Activated CD4-positive, alpha-beta T cell treated with anti-CD3 and anti-CD28 coated beads, Interleukin-2, amount 50 U/mL, for 4 hours (primary cell): ENCODE data around the gene SLC12A4.
"Not testable (repeated sequence)": the region's sequence is repeated elsewhere in the genome, so short reads cannot be mapped to it uniquely, and the experiment has no call there.

Experiments used
- DNase-seq, 2 experiments: peaks; one replicate each; pipeline ENCODE4 v3.0.0-alpha.2; 2020

SLC12A4 gene

DNA sequence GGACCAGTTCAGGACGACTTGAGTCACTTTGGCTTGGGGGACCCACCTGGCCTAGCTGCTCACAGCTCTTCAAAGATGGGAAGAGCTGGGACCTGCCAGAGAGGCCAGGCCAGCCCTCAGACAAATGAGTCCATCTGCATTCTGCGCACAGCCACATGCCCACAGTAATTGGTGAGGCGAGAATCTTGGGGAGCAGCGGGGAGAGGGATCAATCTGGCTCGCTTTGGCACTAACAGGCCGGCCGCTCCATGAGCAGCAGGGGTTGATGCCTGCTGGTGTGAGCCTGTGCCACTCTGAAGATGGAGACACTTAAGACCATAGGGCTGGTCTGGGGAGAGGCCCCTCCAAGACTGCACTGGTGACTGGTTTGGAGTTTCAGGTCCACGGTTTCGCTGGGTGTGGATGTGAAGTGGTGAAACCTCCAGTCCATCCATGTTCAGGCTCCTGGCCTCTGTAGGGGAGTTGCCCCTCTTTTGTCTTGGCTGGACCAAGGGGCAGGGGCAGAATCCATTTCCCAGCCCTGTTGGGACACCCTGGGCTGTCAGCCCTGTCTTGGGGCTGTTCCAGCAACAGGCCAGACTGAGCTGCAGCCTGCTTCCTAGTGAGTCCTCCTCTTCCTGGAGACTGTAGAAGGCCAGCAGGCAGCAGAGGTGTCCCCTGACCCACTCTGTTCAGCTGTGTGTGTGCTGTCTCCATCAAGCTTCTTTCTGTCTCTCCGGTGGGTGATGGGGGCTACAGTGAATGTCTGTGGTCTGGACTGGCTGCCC lies 44.1 kb downstream of the SLC12A4 start:
- DNase-seq = no peak

- no peak for DNase-seq
Observed at GRCh38 chr16:67923414-67924116, 44.9 kb downstream of the SLC12A4 start.

GRCh38 chr16:67922740-67923139 lies 45.7 kb downstream of the SLC12A4 start:
- DNase-seq = no peak

DNA sequence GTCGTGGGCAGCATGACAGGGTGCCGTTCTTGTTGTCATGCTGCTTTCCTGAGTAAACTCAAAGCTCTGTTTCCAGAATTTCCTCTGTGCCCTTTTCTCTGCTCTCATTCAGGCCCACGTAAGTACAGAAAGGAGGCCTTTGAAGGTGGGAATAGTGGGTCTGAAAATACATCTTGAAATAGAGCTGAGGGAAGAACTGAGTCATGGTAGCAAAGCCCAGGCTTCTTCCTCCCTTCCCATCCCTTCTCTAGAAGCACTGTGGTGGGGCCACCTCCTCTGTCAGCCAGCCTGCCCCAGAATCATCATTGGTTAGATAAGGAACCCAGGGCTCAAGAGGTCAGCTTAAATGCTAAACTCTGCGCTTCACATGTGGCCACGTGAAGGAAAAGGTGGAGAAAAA lies 46.2 kb downstream of the SLC12A4 start:
- no peak for DNase-seq

DNA sequence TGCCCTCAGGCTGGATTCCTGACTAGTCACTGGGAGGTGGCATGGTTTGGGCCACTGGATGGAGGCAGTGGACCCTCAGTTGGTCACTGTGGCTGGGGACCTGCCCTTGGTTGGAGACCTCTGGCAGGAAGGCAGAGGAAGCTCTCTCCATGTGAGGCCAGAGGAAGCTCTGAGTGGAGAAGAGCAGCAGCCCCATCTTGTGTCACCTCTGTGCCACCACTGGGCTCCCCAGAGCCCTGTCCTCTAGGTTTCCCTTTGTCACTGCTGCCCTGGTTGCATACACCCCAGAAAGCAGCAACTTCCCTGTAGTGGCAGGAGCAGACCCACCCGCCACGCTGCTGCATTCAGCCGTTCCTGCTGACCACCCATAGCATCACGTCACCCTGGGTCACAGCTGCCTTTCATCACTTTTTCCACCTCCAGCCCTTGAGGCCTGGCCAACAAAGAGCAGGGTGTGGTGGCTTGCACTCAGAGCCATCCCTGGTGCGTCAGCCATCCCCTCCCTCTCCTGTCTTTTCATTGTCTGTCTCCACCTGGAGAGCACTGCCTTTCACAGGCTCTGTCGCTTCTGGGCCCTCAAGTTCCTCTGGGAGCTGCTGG lies 48.7 kb downstream of the SLC12A4 start:
- no peak for DNase-seq

GRCh38 chr16:67917852-67918236 lies 50.6 kb downstream of the SLC12A4 start:
- DNase-seq = peak in 1 of 2 experiments; percentile 22

- DNase-seq = no peak
Observed at GRCh38 chr16:67917140-67917851, 51.1 kb downstream of the SLC12A4 start.

- no peak for DNase-seq
Observed at GRCh38 chr16:67915831-67916723, 52.4 kb downstream of the SLC12A4 start.

GRCh38 chr16:67915496-67915769 lies 53.0 kb downstream of the SLC12A4 start:
- not testable (repeated sequence) for DNase-seq

DNA sequence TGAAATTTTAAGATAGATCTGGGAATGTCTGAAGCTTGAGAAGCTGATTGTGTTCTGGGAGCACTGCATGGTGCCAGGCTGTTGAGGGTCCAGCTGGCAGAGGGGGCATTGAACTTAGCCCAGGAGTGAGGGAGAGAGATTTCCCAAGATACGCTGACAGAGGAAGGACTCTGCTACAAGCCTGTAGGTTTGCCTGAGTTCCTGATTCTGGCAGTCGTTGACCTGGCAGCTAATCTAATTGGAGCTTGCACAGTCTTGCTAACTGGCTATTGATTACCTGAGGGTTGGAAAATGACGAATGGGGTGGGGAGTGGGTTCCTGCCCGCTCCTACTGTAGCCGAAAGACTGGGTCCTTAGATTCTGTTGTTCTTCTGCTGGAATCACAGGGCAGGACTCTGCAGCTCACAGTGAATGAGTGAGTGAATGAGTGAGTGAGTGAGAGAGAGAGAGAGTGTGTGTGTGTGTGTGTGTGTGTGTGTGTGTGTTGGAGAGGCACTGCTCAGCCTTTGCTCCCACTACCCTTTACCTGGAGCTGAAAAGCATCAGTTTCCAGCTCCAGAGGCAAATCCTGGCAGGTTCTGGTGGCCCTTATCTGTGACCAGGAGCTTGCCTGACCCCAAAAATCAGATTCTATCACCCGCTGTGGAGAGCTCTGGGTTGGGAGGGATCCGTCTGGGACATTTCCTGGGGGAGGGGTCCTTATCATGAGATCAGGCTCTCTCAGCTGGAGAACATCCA lies 53.5 kb downstream of the SLC12A4 start:
- DNase-seq = no peak

GRCh38 chr16:67910158-67910557 lies 58.3 kb downstream of the SLC12A4 start:
- DNase-seq = no peak

GRCh38 chr16:67909056-67909742 lies 59.2 kb downstream of the SLC12A4 start:
- no peak for DNase-seq

DNA sequence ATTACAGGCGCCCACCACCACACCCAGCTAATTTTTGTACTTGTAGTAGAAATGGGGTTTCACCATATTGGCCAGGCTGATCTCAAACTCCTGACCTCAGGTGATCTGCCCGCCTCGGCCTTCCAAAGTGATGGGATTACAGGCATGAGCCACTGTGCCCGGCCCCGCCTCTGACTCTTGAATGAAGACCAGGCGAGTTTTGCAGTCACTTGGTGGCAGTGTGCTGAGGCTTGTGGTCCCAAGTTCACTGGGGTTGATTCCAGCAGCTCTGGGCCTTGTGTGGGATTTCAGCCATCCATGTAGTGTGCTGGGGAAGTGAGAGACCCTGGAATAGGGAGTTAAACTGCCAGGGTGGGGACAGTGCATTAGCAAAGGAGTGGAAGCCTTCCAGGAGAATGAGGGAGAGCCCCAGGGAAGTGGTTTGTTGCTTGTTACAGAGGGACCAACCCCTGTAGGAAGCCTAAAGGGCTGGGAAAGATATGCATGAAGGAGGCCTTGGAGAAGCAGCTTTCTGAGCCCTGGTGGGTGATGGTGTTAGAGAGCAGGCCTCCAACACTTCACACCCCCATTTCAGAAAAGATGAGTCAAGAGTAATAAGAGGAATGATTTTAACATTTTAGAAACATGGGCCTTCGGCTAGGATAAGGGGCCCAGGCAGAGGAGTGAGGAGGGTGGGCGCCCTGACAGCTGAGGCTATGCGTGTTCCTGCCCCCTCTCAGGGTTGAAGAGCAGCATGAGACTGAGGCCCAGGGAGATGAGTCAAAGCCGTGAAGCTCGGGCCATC lies 60.8 kb downstream of the SLC12A4 start:
- no peak for DNase-seq

GRCh38 chr16:67902831-67903230 lies 65.6 kb downstream of the SLC12A4 start:
- DNase-seq = no peak

DNA sequence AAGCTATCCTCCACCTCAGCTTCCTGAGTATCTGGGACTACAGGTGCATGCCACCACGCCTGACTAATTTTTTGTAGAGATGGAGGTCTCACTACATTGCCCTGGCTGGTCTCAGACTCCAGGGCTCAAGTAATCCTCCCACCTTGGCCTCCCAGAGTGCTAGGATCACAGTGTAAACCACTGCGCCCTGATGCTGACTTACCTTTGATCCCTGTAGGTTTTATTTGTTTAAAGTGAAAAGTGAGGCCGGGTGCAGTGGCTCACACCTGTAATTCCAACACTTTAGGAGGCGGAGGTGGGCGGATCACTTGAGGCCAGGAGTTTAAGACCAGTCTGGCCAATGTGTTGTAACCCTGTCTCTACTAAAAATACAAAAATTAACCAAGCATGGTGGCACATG lies 66.7 kb downstream of the SLC12A4 start:
- no peak for DNase-seq

DNA sequence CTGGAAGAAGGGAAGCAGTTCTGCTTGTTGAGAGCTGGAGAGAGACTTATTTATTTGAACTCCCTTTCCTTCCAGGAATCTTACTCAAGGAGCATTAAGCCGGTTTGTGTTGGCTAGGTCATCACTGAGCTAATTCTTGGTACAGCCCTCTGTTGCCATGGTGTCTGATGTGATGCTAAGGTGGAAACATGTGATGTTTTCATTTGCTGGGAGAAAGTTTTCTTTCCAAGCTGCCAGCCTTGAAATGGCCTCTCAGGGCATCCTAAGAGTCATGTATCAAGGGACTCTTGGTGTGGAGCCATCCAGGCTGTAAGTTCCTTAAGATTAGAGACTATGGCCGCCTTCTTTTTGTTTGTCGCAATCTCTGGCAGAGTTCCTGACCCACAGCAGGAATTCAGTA lies 71.2 kb downstream of the SLC12A4 start:
- no peak for DNase-seq

DNA sequence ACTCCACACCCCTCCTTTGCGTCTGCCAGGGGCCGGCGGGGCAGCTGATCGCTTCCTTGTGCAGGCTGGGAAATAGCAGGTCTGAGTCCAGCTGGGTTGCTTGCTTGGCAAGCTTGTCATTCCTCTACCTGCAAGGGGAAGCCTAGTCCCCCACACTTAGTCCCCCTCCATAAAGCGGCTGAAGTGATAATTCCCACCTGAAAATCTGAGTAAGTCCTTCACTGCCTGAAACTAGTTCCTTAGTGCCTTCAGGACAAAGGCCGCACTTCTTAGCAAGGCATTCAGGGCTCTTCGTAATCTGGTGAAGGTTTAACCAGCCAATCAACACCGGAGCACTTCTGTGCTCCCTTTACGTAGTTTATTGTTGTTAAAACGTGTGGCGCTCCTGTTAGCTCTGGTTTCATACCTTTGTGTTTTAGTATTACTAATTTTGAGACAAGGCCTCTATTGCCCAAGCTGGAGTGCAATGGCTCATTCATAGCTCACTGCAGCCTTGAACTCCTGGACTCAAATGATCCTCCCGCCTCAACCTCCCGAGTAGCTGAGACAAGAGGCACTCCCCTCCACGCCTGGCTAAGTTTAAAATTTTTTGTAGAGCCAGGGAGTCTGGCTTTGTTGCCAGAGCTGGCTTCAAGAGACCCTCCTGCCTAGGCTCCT lies 74.6 kb downstream of the SLC12A4 start:
- peak in 1 of 2 experiments; percentile 9 for DNase-seq
